OCI-LY1 (cell line): ENCODE measurements around the gene OPHN1.

ENCODE experiments used
- H2AFZ ChIP-seq: fragments of 200-600 bp; sonication (generic), shearing (Covaris generic); 2 replicates; pipeline ENCODE4 v1.6.0; 2014; ENCODE audit warnings: antibody characterized with exemption, mild to moderate bottlenecking, low read length
- H3F3A ChIP-seq: fragments of 200-600 bp; sonication (generic), shearing (Covaris generic); 2 replicates; pipeline ENCODE4 v1.6.0; 2014; ENCODE audit warnings: mild to moderate bottlenecking, antibody characterized with exemption, low read length, moderate library complexity; ENCODE audit not compliant: insufficient read depth
- H3K27ac ChIP-seq: fragments of 200-600 bp; sonication (generic); 2 replicates; pipeline ENCODE4 v1.5.1; 2014; ENCODE audit warnings: low read length, mixed run types, mild to moderate bottlenecking, low read depth; ENCODE audit not compliant: poor library complexity, severe bottlenecking
- H3K27me3 ChIP-seq: fragments of 200-600 bp; sonication (generic); 2 replicates; pipeline ENCODE4 v1.6.0; 2014; ENCODE audit warnings: antibody characterized with exemption, mild to moderate bottlenecking, low read length, moderate library complexity; ENCODE audit not compliant: insufficient read depth
- H3K36me3 ChIP-seq: fragments of 200-600 bp; sonication (generic); 2 replicates; pipeline ENCODE4 v1.6.1; 2014; ENCODE audit warnings: mild to moderate bottlenecking, antibody characterized with exemption, low read length, moderate library complexity, mixed read lengths; ENCODE audit not compliant: insufficient read depth
- H3K4me1 ChIP-seq: fragments of 200-600 bp; sonication (generic); 2 replicates; pipeline ENCODE4 v1.5.1; 2014; ENCODE audit warnings: mild to moderate bottlenecking, low read length, moderate library complexity; ENCODE audit not compliant: insufficient read depth, severe bottlenecking
- H3K4me2 ChIP-seq: fragments of 200-600 bp; sonication (generic), shearing (Covaris generic); 2 replicates; pipeline ENCODE4 v1.6.1; 2014; ENCODE audit warnings: low read length
- H3K4me3 ChIP-seq: fragments of 200-600 bp; sonication (generic); 2 replicates; pipeline ENCODE4 v1.5.1; 2014; ENCODE audit warnings: low read length, low read depth, mild to moderate bottlenecking, mixed read lengths; ENCODE audit not compliant: poor library complexity, severe bottlenecking
- H3K79me2 ChIP-seq: fragments of 200-600 bp; shearing (Covaris generic); 2 replicates; pipeline ENCODE4 v1.6.1; 2016; ENCODE audit warnings: mixed run types, low read length, mixed read lengths; ENCODE audit not compliant: insufficient read depth
- H3K9ac ChIP-seq: fragments of 200-600 bp; sonication (generic), shearing (Covaris generic); 2 replicates; pipeline ENCODE4 v1.6.1; 2014; ENCODE audit warnings: mild to moderate bottlenecking, low read length, mixed read lengths
- H3K9me2 ChIP-seq: fragments of 200-600 bp; sonication (generic), shearing (Covaris generic); 2 replicates; pipeline ENCODE4 v1.6.1; 2014; ENCODE audit warnings: low read depth, mild to moderate bottlenecking, low read length, mixed read lengths
- H3K9me3 ChIP-seq: fragments of 200-600 bp; shearing (Covaris generic); 2 replicates; pipeline ENCODE4 v1.6.1; 2014; ENCODE audit warnings: low read length, mixed read lengths
- H4K20me1 ChIP-seq: fragments of 200-600 bp; sonication (generic), shearing (Covaris generic); 2 replicates; pipeline ENCODE4 v1.6.0; 2016; ENCODE audit warnings: mild to moderate bottlenecking, low read length; ENCODE audit not compliant: insufficient read depth
- EZH2 ChIP-seq: fragments of 200-600 bp; sonication (generic), shearing (Covaris generic); IDR thresholded peaks from 2 replicates; pipeline ENCODE4 v1.8.0; 2017; ENCODE audit warnings: borderline replicate concordance, mixed run types, mild to moderate bottlenecking, antibody characterized with exemption, low read length, moderate library complexity, mixed read lengths
- TF ChIP-seq, protein P1 (sequence below): fragments of 200-600 bp; sonication (generic), shearing (Covaris generic); IDR thresholded peaks from 2 replicates; pipeline ENCODE4 v1.5.1; 2017; ENCODE audit warnings: mild to moderate bottlenecking, antibody characterized with exemption, low read length, moderate library complexity, mixed read lengths

Gene OPHN1

GRCh38 chrX:68461576-68461975 lies 28.3 kb upstream of the OPHN1 start:
- Histone ChIP-seq H3K4me1 (no peaks in the 10 kb centered on the region), H3K4me3 (no peak overlapping the region)

DNA sequence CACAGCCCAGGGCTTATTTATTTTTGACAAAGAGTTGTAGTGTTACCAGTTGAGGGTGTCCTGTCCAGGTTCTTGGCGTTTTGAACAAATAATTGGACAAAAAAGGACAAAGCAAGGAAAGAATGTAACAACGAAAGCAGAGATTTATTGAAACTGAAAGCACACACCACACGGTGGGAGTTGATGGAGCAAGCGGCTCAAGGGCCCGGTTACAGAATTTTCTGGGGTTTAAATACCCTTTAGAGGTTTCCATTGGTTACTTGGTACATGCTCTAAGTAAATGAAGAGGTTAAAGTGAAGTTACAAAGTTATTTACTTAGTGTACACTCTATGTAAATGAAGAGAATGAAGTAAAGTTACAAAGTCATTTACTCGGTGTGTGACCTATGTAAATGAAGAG lies 27.8 kb upstream of the OPHN1 start:
- no peaks in the 10 kb centered on the region for H3K27me3 ChIP-seq
- TF ChIP-seq, protein P1, sequence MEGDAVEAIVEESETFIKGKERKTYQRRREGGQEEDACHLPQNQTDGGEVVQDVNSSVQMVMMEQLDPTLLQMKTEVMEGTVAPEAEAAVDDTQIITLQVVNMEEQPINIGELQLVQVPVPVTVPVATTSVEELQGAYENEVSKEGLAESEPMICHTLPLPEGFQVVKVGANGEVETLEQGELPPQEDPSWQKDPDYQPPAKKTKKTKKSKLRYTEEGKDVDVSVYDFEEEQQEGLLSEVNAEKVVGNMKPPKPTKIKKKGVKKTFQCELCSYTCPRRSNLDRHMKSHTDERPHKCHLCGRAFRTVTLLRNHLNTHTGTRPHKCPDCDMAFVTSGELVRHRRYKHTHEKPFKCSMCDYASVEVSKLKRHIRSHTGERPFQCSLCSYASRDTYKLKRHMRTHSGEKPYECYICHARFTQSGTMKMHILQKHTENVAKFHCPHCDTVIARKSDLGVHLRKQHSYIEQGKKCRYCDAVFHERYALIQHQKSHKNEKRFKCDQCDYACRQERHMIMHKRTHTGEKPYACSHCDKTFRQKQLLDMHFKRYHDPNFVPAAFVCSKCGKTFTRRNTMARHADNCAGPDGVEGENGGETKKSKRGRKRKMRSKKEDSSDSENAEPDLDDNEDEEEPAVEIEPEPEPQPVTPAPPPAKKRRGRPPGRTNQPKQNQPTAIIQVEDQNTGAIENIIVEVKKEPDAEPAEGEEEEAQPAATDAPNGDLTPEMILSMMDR = no peak
- no peak for TF ChIP-seq EZH2
- no peak overlapping the region for H2AFZ ChIP-seq
- H3K9ac ChIP-seq = no peak overlapping the region
- no peaks in the 10 kb centered on the region for H3K79me2 ChIP-seq
- no peaks in the 10 kb centered on the region for H3K9me3 ChIP-seq
- H3F3A ChIP-seq = no peaks in the 10 kb centered on the region
- no peaks in the 10 kb centered on the region for H3K9me2 ChIP-seq
- no peak overlapping the region for H3K4me3 ChIP-seq
- no peaks in the 10 kb centered on the region for H4K20me1 ChIP-seq
- H3K4me2 ChIP-seq = no peak overlapping the region
- no peaks in the 10 kb centered on the region for H3K36me3 ChIP-seq
- H3K27ac ChIP-seq = no peak overlapping the region
- no peaks in the 10 kb centered on the region for H3K4me1 ChIP-seq

More at GRCh38 chrX:68461576-68461975, 28.3 kb upstream of the OPHN1 start:
- no peak overlapping the region for H3K27ac ChIP-seq
- H3K4me2 ChIP-seq = no peak overlapping the region
- H3K9me2 ChIP-seq = no peaks in the 10 kb centered on the region
- no peaks in the 10 kb centered on the region for H3K9me3 ChIP-seq
- H3K79me2 ChIP-seq = no peaks in the 10 kb centered on the region
- H3F3A ChIP-seq = no peaks in the 10 kb centered on the region
- no peaks in the 10 kb centered on the region for H3K27me3 ChIP-seq
- no peaks in the 10 kb centered on the region for H4K20me1 ChIP-seq
- TF ChIP-seq EZH2 = no peak
- TF ChIP-seq, protein P1 = no peak
- no peak overlapping the region for H3K9ac ChIP-seq
- no peak overlapping the region for H2AFZ ChIP-seq
- H3K36me3 ChIP-seq = no peaks in the 10 kb centered on the region

DNA sequence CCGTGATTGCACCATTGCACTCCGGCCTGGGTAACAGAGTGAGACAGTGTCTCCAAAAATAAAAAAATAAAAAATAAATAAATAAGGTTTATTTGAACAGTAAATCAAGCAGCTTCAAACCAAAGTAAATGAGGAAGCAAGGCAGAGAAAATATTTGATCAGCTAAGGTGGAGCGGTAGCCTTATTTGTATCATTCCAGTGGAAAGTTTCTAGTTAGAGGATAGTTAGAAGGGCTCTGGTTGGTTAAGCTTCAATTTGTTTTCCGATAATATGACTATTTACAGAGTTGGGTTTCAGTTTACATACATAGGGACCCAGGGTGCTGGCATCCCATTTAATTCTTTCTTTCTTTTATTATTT lies 21.8 kb upstream of the OPHN1 start:
- no peaks in the 10 kb centered on the region for H3K9me3 ChIP-seq
- no peak for TF ChIP-seq EZH2
- TF ChIP-seq, protein P1 = no peak
- H2AFZ ChIP-seq = no peak overlapping the region
- no peaks in the 10 kb centered on the region for H3F3A ChIP-seq
- H3K4me2 ChIP-seq = no peak overlapping the region
- no peak overlapping the region for H3K27ac ChIP-seq
- no peaks in the 10 kb centered on the region for H4K20me1 ChIP-seq
- no peaks in the 10 kb centered on the region for H3K4me1 ChIP-seq
- no peak overlapping the region for H3K9ac ChIP-seq
- H3K9me2 ChIP-seq = no peaks in the 10 kb centered on the region
- H3K36me3 ChIP-seq = no peaks in the 10 kb centered on the region
- H3K27me3 ChIP-seq = no peaks in the 10 kb centered on the region
- H3K4me3 ChIP-seq = no peak overlapping the region
- H3K79me2 ChIP-seq = no peaks in the 10 kb centered on the region
